ENCODE data around the gene CDH4.

The CDH4 gene

DNA sequence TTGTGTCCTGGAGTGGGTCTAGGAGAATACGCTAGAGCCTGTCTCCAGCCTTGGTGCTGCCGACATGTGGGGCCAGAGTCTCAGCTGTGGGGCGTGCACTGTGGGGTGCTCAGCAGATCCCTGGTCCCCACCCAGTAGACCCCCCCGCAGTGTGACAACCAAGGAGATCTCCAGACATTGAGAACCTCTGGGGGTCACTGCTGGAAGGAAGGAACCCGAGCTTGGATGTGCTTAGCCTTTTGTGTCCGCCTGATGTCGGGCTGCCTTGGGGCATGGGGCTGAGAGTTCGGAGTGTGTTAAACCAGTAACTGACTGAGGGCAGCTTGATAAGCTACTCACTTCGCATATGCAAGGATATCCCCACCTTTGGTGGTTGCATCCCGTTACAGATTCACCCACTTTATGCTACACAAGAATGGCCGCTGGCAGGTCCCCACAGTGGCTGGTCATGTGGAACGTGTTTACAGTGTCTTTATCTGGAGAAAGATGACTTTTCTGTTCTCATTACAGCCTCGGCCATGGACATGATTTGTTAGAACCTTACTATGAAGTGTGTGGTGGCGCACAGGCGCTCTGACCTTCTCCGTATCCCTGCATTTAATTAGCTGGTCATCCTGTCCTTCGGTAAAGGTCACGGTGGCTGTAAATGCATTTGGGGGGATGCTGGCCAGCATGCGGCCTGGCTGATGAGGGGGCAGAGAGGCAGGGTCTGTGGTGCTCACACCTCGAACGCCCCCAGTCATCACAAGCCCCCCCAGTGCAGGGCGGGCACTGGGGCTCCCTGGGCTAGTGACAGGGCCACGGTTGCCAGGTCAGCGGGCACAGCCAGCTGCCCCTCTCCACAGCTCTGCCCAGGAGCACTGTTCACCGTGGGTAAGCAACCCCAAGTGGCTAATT lies 446.8 kb downstream of the CDH4 start:
- DNase-seq (ENCODE audit: low read depth in 1 of 2, low spot score in 1 of 2): no peak

DNA sequence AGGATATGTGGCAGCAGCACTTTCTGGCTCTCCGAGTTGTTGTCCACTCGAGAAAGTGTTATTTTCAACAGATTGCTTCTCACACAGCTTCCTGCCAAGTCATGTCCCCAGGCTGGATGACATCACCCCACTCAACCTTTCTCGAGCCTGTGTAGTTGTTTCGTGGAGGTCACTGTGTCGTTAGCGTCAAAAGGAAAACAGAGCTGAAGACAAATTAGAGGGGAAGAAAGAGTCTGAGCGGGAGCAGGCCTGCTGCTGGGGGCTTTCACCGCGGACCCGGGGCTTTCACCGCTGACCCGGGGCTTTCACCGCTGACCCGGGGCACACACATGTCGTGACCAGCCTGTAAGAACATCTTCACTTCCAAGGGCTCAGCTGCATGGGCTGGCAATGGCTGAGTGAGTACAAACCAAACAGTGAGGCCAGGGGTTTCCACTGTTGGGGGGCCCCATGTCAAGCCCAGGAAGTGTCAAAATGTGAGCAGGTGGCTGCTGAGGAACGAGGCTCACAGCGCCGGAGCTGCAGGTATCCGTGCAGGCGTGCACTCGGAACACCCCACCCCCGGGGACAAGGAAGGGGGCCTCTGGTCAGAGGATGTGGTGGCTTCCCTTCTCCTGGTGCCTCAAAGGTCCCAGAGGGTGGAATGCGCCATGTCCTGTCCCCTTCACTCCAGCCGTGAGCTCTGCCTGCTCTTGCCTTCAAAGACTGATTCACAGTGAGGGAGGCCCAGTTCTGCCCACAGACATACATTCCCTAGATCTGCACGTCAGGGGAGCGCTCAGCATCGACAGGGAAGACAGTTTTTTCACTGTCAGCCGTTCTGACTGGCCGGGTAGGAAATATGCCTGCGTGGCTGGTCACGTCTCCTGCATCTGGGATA lies 447.7 kb downstream of the CDH4 start:
- no peak for DNase-seq (ENCODE audit: low read depth in 1 of 2, low spot score in 1 of 2)

DNA sequence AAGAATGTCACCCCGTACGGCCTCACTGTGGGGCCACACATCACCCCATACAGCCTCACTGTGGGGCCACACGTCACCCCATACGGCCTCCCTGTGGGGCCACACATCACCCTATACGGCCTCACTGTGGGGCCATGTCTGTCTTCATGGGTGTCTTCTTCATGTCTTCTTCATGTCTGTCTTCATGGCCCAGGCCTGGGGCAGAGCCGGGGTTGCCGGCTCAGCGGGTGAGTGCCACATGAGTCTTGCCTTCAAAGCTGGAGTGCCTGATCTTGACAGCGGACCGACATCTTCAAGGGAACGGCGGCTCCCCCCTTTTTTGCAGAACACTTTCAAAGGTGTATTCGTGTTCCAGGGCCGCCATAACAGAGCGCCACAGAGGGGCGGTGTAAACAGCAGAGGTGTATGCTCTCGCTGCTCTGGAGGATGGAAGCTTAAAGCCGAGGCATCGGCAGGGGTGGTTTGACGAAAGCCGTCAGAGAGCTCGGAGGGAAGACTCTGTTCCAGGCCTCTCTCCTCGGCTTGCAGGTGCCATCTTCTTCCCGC lies 448.6 kb downstream of the CDH4 start:
- DNase-seq (ENCODE audit: low read depth in 1 of 2, low spot score in 1 of 2): no peak

- no peak for DNase-seq (ENCODE audit: low read depth in 1 of 2, low spot score in 1 of 2)
Measured at GRCh38 chr20:61701401-61701800, 449.3 kb downstream of the CDH4 start.

- no peak for DNase-seq (ENCODE audit: low read depth in 1 of 2, low spot score in 1 of 2)
Measured at GRCh38 chr20:61701802-61702201, 449.7 kb downstream of the CDH4 start.

DNA sequence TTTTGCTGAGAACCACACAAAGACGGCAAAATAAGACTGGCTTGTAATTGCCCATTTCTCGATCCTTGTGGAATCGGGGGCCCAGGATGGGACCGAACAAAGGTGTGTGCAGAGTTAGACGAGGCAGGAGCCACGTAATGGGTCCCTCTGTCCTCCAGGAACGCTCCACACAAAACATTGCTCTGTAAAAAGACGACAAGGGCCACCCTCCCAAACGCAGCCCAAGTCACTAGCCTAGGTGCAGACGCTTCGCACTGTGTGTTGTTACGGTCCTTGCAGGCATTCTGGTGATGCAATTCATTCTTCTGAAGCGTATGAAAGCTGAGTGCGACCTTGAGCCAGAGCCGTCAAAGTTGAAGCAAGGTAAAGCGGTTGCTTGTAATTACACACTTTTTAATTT lies 450.2 kb downstream of the CDH4 start:
- DNase-seq (ENCODE audit: low read depth in 1 of 2, low spot score in 1 of 2): no peak

- no peak for DNase-seq (ENCODE audit: low read depth in 1 of 2, low spot score in 1 of 2)
Measured at GRCh38 chr20:61704661-61705060, 452.6 kb downstream of the CDH4 start.

GRCh38 chr20:61705386-61706258 lies 453.6 kb downstream of the CDH4 start:
- no peak for DNase-seq (ENCODE audit: low read depth in 1 of 2, low spot score in 1 of 2)

- no peak for DNase-seq (ENCODE audit: low read depth in 1 of 2, low spot score in 1 of 2)
Measured at GRCh38 chr20:61706259-61706961, 454.3 kb downstream of the CDH4 start.

DNA sequence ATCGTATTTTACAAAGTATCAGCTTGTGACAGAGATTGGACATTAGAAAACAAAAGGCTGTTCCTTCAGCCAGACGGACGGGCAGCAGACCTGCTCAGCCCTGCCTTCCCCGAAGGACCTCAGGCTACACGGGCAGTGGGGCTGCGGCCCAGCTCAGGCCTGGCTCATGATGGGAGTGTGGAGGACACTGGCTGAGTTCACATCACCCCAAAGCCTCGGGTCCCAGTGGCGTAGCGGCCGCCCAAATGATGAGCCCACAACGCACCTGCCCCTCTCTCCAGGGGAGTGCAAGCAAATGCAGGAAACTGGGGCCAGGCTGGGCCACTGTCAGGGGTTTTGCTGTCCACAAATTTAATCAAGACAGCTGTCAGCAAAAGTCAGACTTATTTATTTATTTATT lies 456.8 kb downstream of the CDH4 start:
- DNase-seq (ENCODE audit: low read depth in 1 of 2, low spot score in 1 of 2): no peak

GRCh38 chr20:61710108-61710507 lies 458.0 kb downstream of the CDH4 start:
- no peak for DNase-seq (ENCODE audit: low read depth in 1 of 2, low spot score in 1 of 2)

- no peak for DNase-seq (ENCODE audit: low read depth in 1 of 2, low spot score in 1 of 2)
Measured at GRCh38 chr20:61712688-61713087, 460.6 kb downstream of the CDH4 start.

- no peak for DNase-seq (ENCODE audit: low read depth in 1 of 2, low spot score in 1 of 2)
Measured at GRCh38 chr20:61718361-61719005, 466.4 kb downstream of the CDH4 start.

DNA sequence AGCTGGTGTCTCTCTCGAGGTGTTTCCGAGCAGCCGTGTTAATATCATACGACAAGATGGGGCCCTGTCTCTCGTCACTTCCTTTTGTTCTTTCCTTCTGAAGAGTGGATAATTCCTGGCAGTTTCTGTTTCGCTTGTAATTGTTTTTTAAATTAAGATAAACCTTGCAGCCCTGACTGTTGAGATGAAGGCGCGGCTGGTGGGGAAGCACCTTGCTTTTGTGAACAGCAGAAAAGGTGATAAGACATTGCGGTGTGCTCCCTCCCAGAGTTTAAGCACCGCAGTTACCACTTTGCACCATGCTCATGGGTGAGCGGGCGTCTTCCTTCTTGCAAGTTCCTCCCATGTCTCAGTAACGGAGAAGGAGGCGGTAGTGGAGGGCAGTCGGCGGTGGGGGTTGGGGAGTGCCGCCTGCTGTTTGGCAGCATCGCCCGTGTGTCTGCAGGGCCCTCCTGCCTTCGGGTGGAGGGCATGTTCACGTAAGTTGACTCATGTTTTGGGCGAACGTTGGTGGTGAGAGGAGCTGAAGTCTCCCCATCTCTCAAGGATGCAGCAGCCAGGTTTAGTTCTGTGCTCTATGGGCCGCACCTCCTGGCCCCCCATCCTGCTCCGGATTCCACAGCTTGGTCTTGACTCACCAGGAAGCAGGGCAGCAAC lies 467.8 kb downstream of the CDH4 start:
- peak; percentile 5 to 15 for DNase-seq (ENCODE audit: low read depth in 1 of 2, low spot score in 1 of 2)

GRCh38 chr20:61720348-61720696 lies 468.3 kb downstream of the CDH4 start:
- no peak for DNase-seq (ENCODE audit: low read depth in 1 of 2, low spot score in 1 of 2)

DNA sequence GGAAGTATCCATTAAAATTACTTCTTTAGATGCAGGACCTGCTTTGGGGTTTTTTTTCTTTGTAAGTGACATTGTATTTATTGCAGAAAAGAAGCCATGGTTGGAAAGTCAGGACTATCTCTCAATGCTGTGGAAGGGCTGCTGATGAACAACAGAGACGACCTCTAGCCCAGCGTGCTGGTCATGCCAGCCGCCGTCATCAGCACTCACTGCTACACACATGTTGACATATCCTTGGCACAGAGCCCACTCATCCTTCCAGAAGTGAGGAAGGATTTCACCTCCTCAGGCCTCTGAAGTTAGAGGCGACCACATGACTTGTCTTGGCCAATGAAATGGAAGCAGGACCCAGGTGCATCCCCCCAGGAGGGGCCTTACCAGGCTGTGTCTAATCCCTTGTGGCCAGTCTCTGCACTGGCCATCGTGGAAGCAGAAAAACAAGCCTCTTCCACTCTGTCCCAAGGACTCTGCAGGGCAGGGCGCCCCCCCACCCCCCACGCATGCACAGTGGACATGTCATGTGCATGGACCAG lies 470.2 kb downstream of the CDH4 start:
- DNase-seq (ENCODE audit: low read depth in 1 of 2, low spot score in 1 of 2): no peak

DNA sequence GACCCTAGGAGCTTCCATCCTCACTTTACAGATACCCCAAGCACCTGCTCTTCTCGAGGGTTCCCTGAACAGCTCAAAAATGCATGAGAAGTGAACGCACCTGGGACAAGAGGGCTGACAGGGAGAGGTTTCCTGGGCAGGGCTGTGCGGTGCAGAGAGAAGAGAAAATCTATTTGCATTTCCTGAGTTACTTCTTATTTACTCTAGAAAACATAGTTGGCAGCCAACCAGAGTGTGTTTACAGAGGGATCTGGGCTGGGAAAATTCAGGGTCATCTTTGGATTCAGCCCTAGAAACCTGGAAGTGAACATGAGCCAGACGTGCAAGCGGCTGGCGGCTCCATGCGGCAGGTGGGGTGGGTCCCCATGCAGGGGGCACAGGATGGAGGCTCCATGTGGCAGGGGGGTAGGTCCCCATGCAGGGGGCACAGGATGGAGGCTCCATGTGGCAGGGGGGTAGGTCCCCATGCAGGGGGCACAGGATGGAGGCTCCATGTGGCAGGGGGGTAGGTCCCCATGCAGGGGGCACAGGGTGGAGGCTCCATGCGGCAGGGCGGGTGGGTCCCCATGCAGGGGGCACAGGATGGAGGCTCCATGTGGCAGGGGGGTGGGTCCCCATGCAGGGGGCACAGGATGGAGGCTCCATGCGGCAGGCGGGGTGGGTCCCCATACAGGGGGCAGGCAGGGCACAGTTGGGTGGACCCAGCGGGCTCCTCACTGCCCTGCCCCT lies 471.6 kb downstream of the CDH4 start:
- DNase-seq (ENCODE audit: low read depth in 1 of 2, low spot score in 1 of 2): no peak

- DNase-seq (ENCODE audit: low read depth in 1 of 2, low spot score in 1 of 2): no peak
Measured at GRCh38 chr20:61724376-61724775, 472.3 kb downstream of the CDH4 start.

Data from stimulated activated CD4-positive, alpha-beta T cell treated with anti-CD3 and anti-CD28 coated beads, Interleukin-15, amount 100 ng/mL, for 1 hour (primary cell).